Lung (tissue), 16 donors: ENCODE measurements around the gene CD300H. TPM values are rescaled to one million over a fixed set of nuclear protein-coding genes. Genes with fewer than 3 reads are reported as not detected.

Source experiments
- ATAC-seq: fragments of 200-7000 bp; cut with Tn5 transposase; one replicate; pipeline ENCODE4 v1.9.1; 2020; ENCODE audit warnings: moderate number of reproducible peaks; ENCODE audit not compliant: insufficient read depth, low FRiP score
- DNase-seq, 3 donors: peaks; one replicate each; pipeline ENCODE4 v3.0.0-alpha.2; 2013 to 2017
- H3K27ac ChIP-seq, 2 donors: one replicate each; pipeline ENCODE4 v1.5.1; 2013; ENCODE audit warnings: mild to moderate bottlenecking in 2 of 2, moderate library complexity in 2 of 2, control low read depth in 1 of 2, inconsistent platforms in 1 of 2, low read depth in 1 of 2, low read length in 1 of 2
- H3K27me3 ChIP-seq, 3 donors: one replicate each; pipeline ENCODE4 v1.5.1; 2013; ENCODE audit warnings: low read length in 2 of 3; ENCODE audit not compliant: control insufficient read depth in 3 of 3, insufficient read depth in 3 of 3
- H3K36me3 ChIP-seq, 4 donors: one replicate each; pipeline ENCODE4 v1.5.1; 2013; ENCODE audit warnings: low read length in 4 of 4, mild to moderate bottlenecking in 1 of 4, moderate library complexity in 1 of 4; ENCODE audit not compliant: control insufficient read depth in 4 of 4, insufficient read depth in 4 of 4
- H3K4me1 ChIP-seq, 5 donors: one replicate each; pipeline ENCODE4 v1.5.1; 2013; ENCODE audit warnings: low read length in 5 of 5, mild to moderate bottlenecking in 2 of 5, moderate library complexity in 1 of 5; ENCODE audit not compliant: control insufficient read depth in 5 of 5, insufficient read depth in 5 of 5
- H3K4me3 ChIP-seq: one replicate; pipeline ENCODE4 v1.5.1; 2013; ENCODE audit warnings: mild to moderate bottlenecking, control low read depth, moderate library complexity
- H3K9ac ChIP-seq, 2 donors: one replicate each; pipeline ENCODE4 v1.5.1; 2013; ENCODE audit warnings: low read length in 2 of 2, control low read depth in 1 of 2; ENCODE audit not compliant: insufficient read depth in 1 of 2
- H3K9me3 ChIP-seq, 4 donors: one replicate each; pipeline ENCODE4 v1.5.1; 2013; ENCODE audit warnings: low read length in 3 of 4, mild to moderate bottlenecking in 1 of 4, moderate library complexity in 1 of 4; ENCODE audit not compliant: control insufficient read depth in 4 of 4, insufficient read depth in 3 of 4
- WGBS, 2 donors: extraction: QIAGEN DNeasy Blood & Tissue Kit; methylation state at CpG; one replicate each; pipeline ENCODE4 v1.1.7; 2013; 5-methylcytosine and 5-hydroxymethylcytosine counted together
- long read RNA-seq, 5 donors: transcript quantifications; one replicate each; lab custom pipeline, GENCODE V29; 2026
- polyA plus RNA-seq, 2 donors: library from polyadenylated mRNA; stranded (reverse); fragments of 200-250 nt; gene quantifications; one replicate each; pipeline ENCODE4 v1.2.1, GENCODE V29; 2013
- total RNA-seq, 2 donors: library from RNA; depleted of rRNA in 1 of 2; stranded (reverse); fragments of >200 nt in 1 of 2; gene quantifications; one replicate each; pipeline ENCODE4 v1.2.1, GENCODE V29; 2014 to 2021
- TF ChIP-seq, protein P1 (sequence below): IDR thresholded peaks from 2 replicates; pipeline ENCODE4 v1.5.1; 2012; ENCODE audit warnings: mild to moderate bottlenecking; ENCODE audit errors: control extremely low read depth, extremely low read depth
- donor health status: control.
- donor health status: control.
- donor health status: Bipolar disorder and iron deficiency.
- donor health status: healthy.
- donor health status: DM: yes; HTN: yes; CAD: no.

Gene CD300H
- 1 to 10 TPM; 1.1 to 3.4 TPM for total RNA-seq
- 10 to 100 TPM in 1 of 2 donors, not detected in 1; 11.9 TPM for polyA plus RNA-seq
- long read RNA-seq, donor 1, result 0 reads
- long read RNA-seq, donor 2, result 0 reads
- long read RNA-seq, donor 3, result 0 reads
- long read RNA-seq, donor 4, result 0 reads
- long read RNA-seq, donor 5, result 0 reads

DNA sequence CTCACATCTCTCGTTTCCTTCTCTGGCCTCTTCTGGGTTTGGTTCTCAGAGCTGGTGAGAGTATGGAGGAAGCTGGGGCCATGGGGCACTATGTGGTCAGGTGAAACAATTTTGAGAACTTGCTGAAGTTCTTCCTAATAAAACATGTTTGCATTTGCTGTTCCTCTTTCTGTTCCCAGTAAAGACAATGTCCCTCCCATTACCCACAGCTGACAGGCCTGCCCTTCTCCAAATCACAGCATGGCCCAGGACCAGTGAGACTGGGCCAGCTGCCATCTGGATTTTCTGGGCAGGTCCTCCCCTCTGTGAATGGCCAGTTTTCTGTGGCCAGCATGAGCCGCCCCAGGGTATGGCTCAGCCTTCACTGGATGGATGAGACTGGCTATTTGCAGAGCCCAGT lies at the start of gene CD300H:
TSS of gene CD300H (minus strand) at position 113 of the 400 bp plus-strand sequence.
- H3K27me3 ChIP-seq, result peaks cover 0 to 2% (median 0%) of the 10 kb centered on the region in 3 donors
- no peaks in the 10 kb centered on the region for H3K36me3 ChIP-seq
- H3K9me3 ChIP-seq, result peaks cover 0 to 2% (median 0%) of the 10 kb centered on the region in 4 donors
- H3K4me1 ChIP-seq, result peaks cover 0 to 10% (median 0%) of the 10 kb centered on the region in 5 donors
- H3K9ac ChIP-seq, result no peak within 1 kb of the TSS
- no peak within 1 kb of the TSS for H3K4me3 ChIP-seq
- 60 to 62% methylated on average over 2 of the region's 2 CpGs for WGBS, 2 donors
- no peak within 1 kb of the TSS for H3K27ac ChIP-seq
- DNase-seq (no peak), ATAC-seq (no peak)
- TF ChIP-seq, protein P1, sequence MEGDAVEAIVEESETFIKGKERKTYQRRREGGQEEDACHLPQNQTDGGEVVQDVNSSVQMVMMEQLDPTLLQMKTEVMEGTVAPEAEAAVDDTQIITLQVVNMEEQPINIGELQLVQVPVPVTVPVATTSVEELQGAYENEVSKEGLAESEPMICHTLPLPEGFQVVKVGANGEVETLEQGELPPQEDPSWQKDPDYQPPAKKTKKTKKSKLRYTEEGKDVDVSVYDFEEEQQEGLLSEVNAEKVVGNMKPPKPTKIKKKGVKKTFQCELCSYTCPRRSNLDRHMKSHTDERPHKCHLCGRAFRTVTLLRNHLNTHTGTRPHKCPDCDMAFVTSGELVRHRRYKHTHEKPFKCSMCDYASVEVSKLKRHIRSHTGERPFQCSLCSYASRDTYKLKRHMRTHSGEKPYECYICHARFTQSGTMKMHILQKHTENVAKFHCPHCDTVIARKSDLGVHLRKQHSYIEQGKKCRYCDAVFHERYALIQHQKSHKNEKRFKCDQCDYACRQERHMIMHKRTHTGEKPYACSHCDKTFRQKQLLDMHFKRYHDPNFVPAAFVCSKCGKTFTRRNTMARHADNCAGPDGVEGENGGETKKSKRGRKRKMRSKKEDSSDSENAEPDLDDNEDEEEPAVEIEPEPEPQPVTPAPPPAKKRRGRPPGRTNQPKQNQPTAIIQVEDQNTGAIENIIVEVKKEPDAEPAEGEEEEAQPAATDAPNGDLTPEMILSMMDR, result no peak

DNA sequence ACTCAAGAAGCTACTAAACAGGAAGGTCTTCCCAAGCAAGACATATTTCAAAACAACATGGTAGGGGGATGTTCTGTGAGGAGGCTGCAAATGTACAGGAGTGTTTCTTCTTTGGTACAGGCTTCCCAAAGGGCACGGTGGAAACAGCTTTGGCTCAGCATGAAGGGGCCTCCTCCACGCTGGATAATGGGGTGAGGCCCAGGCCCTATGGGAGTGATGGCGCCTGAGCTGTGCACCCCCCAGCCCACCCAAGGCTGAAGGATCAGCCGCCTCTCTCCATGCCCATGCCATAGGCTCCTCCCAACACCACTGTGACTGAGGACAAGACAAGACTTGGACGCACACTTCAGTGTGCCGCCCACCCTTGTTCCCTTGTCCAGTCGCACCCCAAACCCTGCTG lies 49.4 kb upstream of the CD300H start:
- DNase-seq (no peak), ATAC-seq (no peak)
- H3K27ac ChIP-seq, result no peak overlapping the region
- peaks cover 0 to 6% (median 0%) of the 10 kb centered on the region in 3 donors for H3K27me3 ChIP-seq
- no peaks in the 10 kb centered on the region for H3K9me3 ChIP-seq
- no peaks in the 10 kb centered on the region for H3K36me3 ChIP-seq
- H3K9ac ChIP-seq, result no peak overlapping the region
- H3K4me3 ChIP-seq, result no peak overlapping the region
- TF ChIP-seq, protein P1, result no peak
- no peaks in the 10 kb centered on the region for H3K4me1 ChIP-seq
- WGBS, 2 donors, result 90 to 93% methylated on average over 7 of the region's 7 CpGs

DNA sequence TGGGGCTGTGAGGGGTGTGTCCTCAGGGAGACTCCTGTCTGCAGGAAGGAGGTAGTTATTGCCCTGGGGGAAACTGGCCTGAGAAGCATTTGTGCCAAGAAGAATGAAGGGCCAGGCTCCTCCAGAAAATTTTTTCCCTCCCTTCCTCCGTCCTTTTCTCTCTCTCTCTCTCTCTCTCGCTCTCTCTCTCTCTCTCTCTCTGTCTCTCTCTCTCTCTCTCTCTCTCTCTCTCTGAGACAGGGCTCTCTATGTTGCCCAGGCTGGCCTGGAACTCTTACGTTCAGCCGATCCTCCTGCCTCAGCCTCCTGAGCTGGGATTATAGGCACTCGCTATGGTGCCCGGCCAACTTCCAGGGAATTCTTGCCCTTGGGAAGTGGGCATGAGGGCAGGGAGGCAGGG lies 44.7 kb upstream of the CD300H start:
- Histone ChIP-seq H3K27me3 (peaks cover 0 to 4% (median 0%) of the 10 kb centered on the region in 3 donors), H3K4me1 (no peaks in the 10 kb centered on the region), H3K9me3 (peaks cover 0 to 6% (median 0%) of the 10 kb centered on the region in 4 donors), H3K9ac (no peak overlapping the region), H3K36me3 (no peaks in the 10 kb centered on the region), H3K4me3 (no peak overlapping the region), H3K27ac (no peak overlapping the region)
- DNase-seq, result no peak
- TF ChIP-seq, protein P1, result no peak
- 89% methylated on average over 6 of the region's 6 CpGs for whole genome bisulfite sequencing, 2 donors
- ATAC-seq, result no peak

DNA sequence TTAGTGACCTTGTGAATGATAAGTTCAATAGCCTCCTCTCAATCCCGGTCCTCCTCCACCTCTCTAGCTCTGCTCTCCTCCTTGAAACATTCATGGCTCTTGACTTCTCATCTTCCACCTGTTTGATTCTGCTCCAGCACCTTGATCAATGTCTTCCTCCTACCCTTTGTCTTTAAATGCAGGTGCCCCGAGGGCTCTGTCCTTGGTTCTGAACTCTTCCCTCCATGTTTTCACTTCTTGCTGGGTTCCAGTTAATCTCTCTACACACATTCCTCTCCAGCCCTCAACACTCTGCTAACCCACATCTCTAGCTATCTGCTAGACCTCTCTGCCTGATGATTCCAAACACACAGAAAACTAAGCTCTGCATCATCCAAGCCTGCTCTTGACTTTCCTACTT lies 42.8 kb upstream of the CD300H start:
- DNase-seq (peak in 1 of 3 donors; percentile 15), ATAC-seq (no peak)
- Histone ChIP-seq H3K36me3 (no peaks in the 10 kb centered on the region), H3K27ac (no peak overlapping the region), H3K27me3 (peaks cover 0 to 4% (median 0%) of the 10 kb centered on the region in 3 donors), H3K4me1 (no peaks in the 10 kb centered on the region), H3K9ac (no peak overlapping the region), H3K9me3 (peaks cover 0 to 8% (median 0%) of the 10 kb centered on the region in 4 donors), H3K4me3 (no peak overlapping the region)
- 36 to 40% methylated on average over 2 of the region's 2 CpGs for WGBS, 2 donors
- TF ChIP-seq, protein P1, result no peak
